Activated CD8-positive, alpha-beta T cell treated with anti-CD3 and anti-CD28 coated beads for 36 hours (primary cell): Measurements from ENCODE around the gene MGST3. TPM values are rescaled to one million over a fixed set of nuclear protein-coding genes. Genes with fewer than 3 reads are reported as not detected.

Experiments
- ATAC-seq: fragments of 200-7000 bp; cut with Tn5 transposase; one replicate; pipeline ENCODE4 v1.10.0; 2021; ENCODE audit warnings: mild to moderate bottlenecking, moderate library complexity
- CTCF ChIA-PET: fragments of 350-600 bp; sonication (Branson Sonifier 250); formaldehyde crosslinking; loops from one replicate; lab custom pipeline; 2021; ENCODE audit warnings: antibody characterized with exemption; lab: Charles Lee
- POLR2A ChIA-PET: fragments of 350-600 bp; sonication (Branson Sonifier 250); formaldehyde crosslinking; loops from one replicate; lab custom pipeline; 2021; ENCODE audit warnings: antibody characterized with exemption; lab: Charles Lee
- DNase-seq: peaks from one replicate; pipeline ENCODE4 v3.0.0-alpha.2; 2020
- H3K27ac Mint-ChIP-seq: one replicate; pipeline ENCODE4 v1.8.0; 2021; ENCODE audit warnings: mild to moderate bottlenecking, mixed read lengths
- H3K27me3 Mint-ChIP-seq: one replicate; pipeline ENCODE4 v1.8.0; 2021; ENCODE audit warnings: mixed read lengths
- H3K36me3 Mint-ChIP-seq: one replicate; pipeline ENCODE4 v1.8.0; 2021; ENCODE audit warnings: low read depth, mixed read lengths
- H3K4me1 Mint-ChIP-seq: one replicate; pipeline ENCODE4 v1.8.0; 2021; ENCODE audit warnings: low read depth, mixed read lengths
- H3K4me3 Mint-ChIP-seq: one replicate; pipeline ENCODE4 v1.8.0; 2021; ENCODE audit warnings: mild to moderate bottlenecking, moderate library complexity, mixed read lengths
- H3K9me3 Mint-ChIP-seq: one replicate; pipeline ENCODE4 v1.8.0; 2021; ENCODE audit warnings: mixed read lengths
- CTCF ChIP-seq: fragments of 200-600 bp; IDR thresholded peaks from one replicate; pipeline ENCODE4 v1.8.0; 2022; ENCODE audit warnings: antibody characterized with exemption, mild to moderate bottlenecking
- intact Hi-C: fragments of 100-400 bp; cut with micrococcal nuclease; formaldehyde crosslinking; loops from one replicate; pipeline ENCODE4 v1.10.0; 2022
- total RNA-seq, 2 experiments: library from RNA; stranded (reverse); gene quantifications; one replicate each; pipeline ENCODE4 v1.2.3, GENCODE V29; 2021

Gene MGST3
- total RNA-seq, 2 experiments from 2014 or later: 23.8 to 26.1 TPM

GRCh38 chr1:165662186-165662585 lies 31.2 kb downstream of the MGST3 start:
- ATAC-seq (no peak), DNase-seq (no peak)
- CTCF ChIA-PET: no interaction called here
- Mint-ChIP-seq H3K4me1 (peaks cover 5% of the 10 kb centered on the region), H3K27ac (no peak overlapping the region), H3K9me3 (no peaks in the 10 kb centered on the region), H3K27me3 (no peaks in the 10 kb centered on the region), H3K4me3 (no peak overlapping the region), H3K36me3 (peaks cover 32% of the 10 kb centered on the region)
- no peak for TF ChIP-seq CTCF
- intact Hi-C loops: no loop called here
- POLR2A ChIA-PET: interaction anchor here (0.7 kb wide), 1 partner anchor 305 kb away, joined by 3 read pairs; no protein-coding TSS in a partner anchor

GRCh38 chr1:165666152-165666825 lies 35.3 kb downstream of the MGST3 start:
- H3K27me3 Mint-ChIP-seq: no peaks in the 10 kb centered on the region
- POLR2A ChIA-PET: interaction anchor here (0.9 to 1.2 kb wide), 2 partner anchors 9 to 13 kb away, joined by 3 to 5 read pairs; no protein-coding TSS in a partner anchor
- H3K27ac Mint-ChIP-seq: no peak overlapping the region
- H3K36me3 Mint-ChIP-seq: peaks cover 46% of the 10 kb centered on the region
- DNase-seq: no peak
- peaks cover 8% of the 10 kb centered on the region for H3K4me1 Mint-ChIP-seq
- intact Hi-C loops: no loop called here
- no peaks in the 10 kb centered on the region for H3K9me3 Mint-ChIP-seq
- ATAC-seq: no peak
- CTCF ChIA-PET: interaction anchor here (2.0 kb wide), 1 partner anchor 20 kb away, joined by 6 read pairs; no protein-coding TSS in a partner anchor
- no peak overlapping the region for H3K4me3 Mint-ChIP-seq
- TF ChIP-seq CTCF: no peak

GRCh38 chr1:165668184-165668583 lies 37.1 kb downstream of the MGST3 start:
- ChIA-PET POLR2A (no interaction called here), CTCF (interaction anchor here (1.3 kb wide), 1 partner anchor 246 kb away, joined by 5 read pairs; no protein-coding TSS in a partner anchor)
- no peak for DNase-seq
- no peak overlapping the region for H3K4me3 Mint-ChIP-seq
- H3K36me3 Mint-ChIP-seq: peaks cover 53% of the 10 kb centered on the region
- ATAC-seq: no peak
- no peak for TF ChIP-seq CTCF
- no peaks in the 10 kb centered on the region for H3K9me3 Mint-ChIP-seq
- intact Hi-C loops: no loop called here
- H3K27me3 Mint-ChIP-seq: no peaks in the 10 kb centered on the region
- H3K27ac Mint-ChIP-seq: no peak overlapping the region
- peaks cover 8% of the 10 kb centered on the region for H3K4me1 Mint-ChIP-seq

GRCh38 chr1:165671526-165671925 lies 40.5 kb downstream of the MGST3 start:
- Mint-ChIP-seq H3K9me3 (no peaks in the 10 kb centered on the region), H3K27ac (no peak overlapping the region), H3K27me3 (no peaks in the 10 kb centered on the region), H3K36me3 (peaks cover 47% of the 10 kb centered on the region), H3K4me1 (peaks cover 5% of the 10 kb centered on the region), H3K4me3 (no peak overlapping the region)
- no peak for TF ChIP-seq CTCF
- CTCF ChIA-PET: no interaction called here
- intact Hi-C loops: no loop called here
- no peak for ATAC-seq
- POLR2A ChIA-PET: no interaction called here
- no peak for DNase-seq

- peaks cover 16% of the 10 kb centered on the region for H3K4me1 Mint-ChIP-seq
- no peak for TF ChIP-seq CTCF
- ChIA-PET CTCF (interaction anchor here (1.7 kb wide), 1 partner anchor 73 kb away, joined by 3 read pairs; no protein-coding TSS in a partner anchor), POLR2A (interaction anchor here (1.3 kb wide), 1 partner anchor 17 kb away, joined by 3 read pairs; no protein-coding TSS in a partner anchor)
- DNase-seq (no peak), ATAC-seq (no peak)
- no peak overlapping the region for H3K27ac Mint-ChIP-seq
- peaks cover 45% of the 10 kb centered on the region for H3K36me3 Mint-ChIP-seq
- H3K9me3 Mint-ChIP-seq: no peaks in the 10 kb centered on the region
- no peak overlapping the region for H3K4me3 Mint-ChIP-seq
- no peaks in the 10 kb centered on the region for H3K27me3 Mint-ChIP-seq
- intact Hi-C loops: no loop called here
These were observed 43.6 kb downstream of the MGST3 start for GRCh38 chr1:165674599-165674998.
